ENCODE data around the gene VKORC1L1.

DNA sequence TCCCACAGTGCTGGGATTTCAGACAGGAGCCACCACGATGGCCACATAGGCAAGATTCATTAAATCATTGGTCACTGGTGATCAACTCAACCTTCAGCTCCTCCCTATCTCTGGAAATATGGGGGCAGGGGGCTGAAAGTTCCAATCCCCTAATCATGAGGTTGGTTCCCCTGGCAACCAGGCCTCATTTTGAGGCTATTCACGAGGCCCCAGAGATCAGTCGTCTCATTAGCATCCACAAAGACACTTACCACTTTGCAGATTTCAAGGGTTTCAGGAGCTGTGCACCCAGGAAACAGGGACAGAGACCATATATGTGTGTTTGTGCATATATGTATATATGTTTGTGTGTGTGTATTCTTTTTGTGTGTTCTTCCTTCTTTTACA, 116.8 kb downstream of the VKORC1L1 start:
- TF ChIP-seq CTCF (IDR thresholded peaks at IDR 0.05) = no peak
- TF ChIP-seq POLR2A (IDR thresholded peaks at IDR 0.05) = no peak

Measured in adrenal gland (tissue), 5 donors.